HG02642 (cell line): ENCODE results near the gene PAEP.

Source experiments
- ATAC-seq: cut with Tn5 transposase; IDR thresholded peaks from one replicate; pipeline ENCODE4 v1.9.1; 2021; ENCODE audit warnings: mild to moderate bottlenecking; ENCODE audit not compliant: unreplicated experiment, poor library complexity

Gene PAEP

GRCh38 chr9:135590486-135591079 is 29.0 kb downstream of the PAEP start:
- no peak for ATAC-seq

- no peak for ATAC-seq
Measured at GRCh38 chr9:135591506-135592330, 30.2 kb downstream of the PAEP start.

GRCh38 chr9:135592331-135592590 is 30.7 kb downstream of the PAEP start:
- no peak for ATAC-seq

GRCh38 chr9:135592625-135593024 is 31.1 kb downstream of the PAEP start:
- no peak for ATAC-seq

GRCh38 chr9:135596211-135596610 is 34.7 kb downstream of the PAEP start:
- ATAC-seq: no peak

GRCh38 chr9:135600296-135600817 is 38.8 kb downstream of the PAEP start:
- no peak for ATAC-seq

GRCh38 chr9:135601988-135602387 is 40.4 kb downstream of the PAEP start:
- ATAC-seq: no peak

GRCh38 chr9:135602789-135603481 is 41.4 kb downstream of the PAEP start:
- no peak for ATAC-seq

GRCh38 chr9:135604437-135605237 is 43.1 kb downstream of the PAEP start:
- no peak for ATAC-seq

- no peak for ATAC-seq
Measured at GRCh38 chr9:135605238-135605781, 43.8 kb downstream of the PAEP start.

GRCh38 chr9:135606885-135607259 is 45.3 kb downstream of the PAEP start:
- no peak for ATAC-seq

- ATAC-seq: no peak
Measured at GRCh38 chr9:135607401-135608293, 46.1 kb downstream of the PAEP start.

GRCh38 chr9:135608294-135608998 is 46.9 kb downstream of the PAEP start:
- ATAC-seq: no peak

GRCh38 chr9:135608999-135609317 is 47.4 kb downstream of the PAEP start:
- ATAC-seq: no peak

GRCh38 chr9:135609366-135609955 is 47.9 kb downstream of the PAEP start:
- no peak for ATAC-seq

GRCh38 chr9:135610290-135611141 is 49.0 kb downstream of the PAEP start:
- no peak for ATAC-seq

- ATAC-seq: no peak
Measured at GRCh38 chr9:135611142-135611874, 49.8 kb downstream of the PAEP start.
